Esophagus muscularis mucosa (tissue), 4 donors: Measurements from ENCODE around the gene UTF1. TPM values are rescaled to one million over a fixed set of nuclear protein-coding genes. Genes with fewer than 3 reads are reported as not detected.

Experiments used
- DNase-seq: peaks from one replicate; pipeline ENCODE4 v3.0.0-alpha.2; 2017; ENCODE audit errors: extremely low spot score
- H3K27ac ChIP-seq, 4 donors: fragments of 200-600 bp; sonication (generic); replicated peaks in 1 of 4; 1 replicate in 3 of 4; 2 replicates in 1 of 4; pipeline ENCODE4 v1.5.1; 2016 to 2019; ENCODE audit warnings: mild to moderate bottlenecking in 1 of 4
- H3K27me3 ChIP-seq, 4 donors: fragments of 200-600 bp; sonication (generic); one replicate each; pipeline versions ENCODE4 v1.5.1 to v1.6.0; 2016 to 2019
- H3K36me3 ChIP-seq, 4 donors: fragments of 200-600 bp; sonication (generic); one replicate each; pipeline ENCODE4 v1.5.1; 2016 to 2019
- H3K4me1 ChIP-seq, 4 donors: fragments of 200-600 bp; sonication (generic); one replicate each; pipeline ENCODE4 v1.5.1; 2016 to 2019
- H3K4me3 ChIP-seq, 4 donors: fragments of 200-600 bp; sonication (generic); 1 replicate in 2 of 4; 2 replicates in 2 of 4; pipeline ENCODE4 v1.5.1; 2016 to 2019; ENCODE audit warnings: mild to moderate bottlenecking in 4 of 4, moderate library complexity in 1 of 4
- H3K9me3 ChIP-seq, 4 donors: fragments of 200-600 bp; sonication (generic); 1 replicate in 3 of 4; 2 replicates in 1 of 4; pipeline ENCODE4 v1.5.1; 2016 to 2019
- EP300 ChIP-seq: sonication (generic); formaldehyde crosslinking; IDR thresholded peaks from one replicate; pipeline ENCODE4 v1.6.1; 2017; ENCODE audit warnings: antibody characterized with exemption
- POLR2A ChIP-seq: fragments of 450-650 bp; IDR thresholded peaks from one replicate; pipeline ENCODE4 v1.6.1; 2017; ENCODE audit warnings: antibody characterized with exemption, moderate library complexity, mild to moderate bottlenecking, low read depth
- POLR2AphosphoS5 ChIP-seq, 2 donors: sonication (generic); formaldehyde crosslinking; IDR thresholded peaks; one replicate each; pipeline ENCODE4 v1.6.1; 2017; ENCODE audit warnings: antibody characterized with exemption in 2 of 2
- WGBS: methylation state at CpG from one replicate; pipeline ENCODE4 v1.1.5; 2018; 5-methylcytosine and 5-hydroxymethylcytosine counted together
- intact Hi-C: fragments of 100-400 bp; cut with DNase I; formaldehyde crosslinking; loops from one replicate; pipeline ENCODE4 v1.15.1; 2023
- total RNA-seq, 4 donors: library from RNA; depleted of rRNA; stranded (reverse); fragments of >200 nt; gene quantifications; one replicate each; pipeline versions ENCODE4 v1.1.0 to v1.2.1, GENCODE V29; 2016
- TF ChIP-seq, protein P1 (sequence below), 3 experiments: fragments of 200-600 bp in 2 of 3; fragments of 450-650 bp in 1 of 3; sonication (generic) in 2 of 3; IDR thresholded peaks; one replicate each; pipeline ENCODE4 v1.5.1; 2017 to 2019; ENCODE audit warnings: antibody characterized with exemption in 3 of 3, mild to moderate bottlenecking in 2 of 3, moderate library complexity in 1 of 3

Gene UTF1
- total RNA-seq, 4 donors from 2014 or later, result not detected

DNA sequence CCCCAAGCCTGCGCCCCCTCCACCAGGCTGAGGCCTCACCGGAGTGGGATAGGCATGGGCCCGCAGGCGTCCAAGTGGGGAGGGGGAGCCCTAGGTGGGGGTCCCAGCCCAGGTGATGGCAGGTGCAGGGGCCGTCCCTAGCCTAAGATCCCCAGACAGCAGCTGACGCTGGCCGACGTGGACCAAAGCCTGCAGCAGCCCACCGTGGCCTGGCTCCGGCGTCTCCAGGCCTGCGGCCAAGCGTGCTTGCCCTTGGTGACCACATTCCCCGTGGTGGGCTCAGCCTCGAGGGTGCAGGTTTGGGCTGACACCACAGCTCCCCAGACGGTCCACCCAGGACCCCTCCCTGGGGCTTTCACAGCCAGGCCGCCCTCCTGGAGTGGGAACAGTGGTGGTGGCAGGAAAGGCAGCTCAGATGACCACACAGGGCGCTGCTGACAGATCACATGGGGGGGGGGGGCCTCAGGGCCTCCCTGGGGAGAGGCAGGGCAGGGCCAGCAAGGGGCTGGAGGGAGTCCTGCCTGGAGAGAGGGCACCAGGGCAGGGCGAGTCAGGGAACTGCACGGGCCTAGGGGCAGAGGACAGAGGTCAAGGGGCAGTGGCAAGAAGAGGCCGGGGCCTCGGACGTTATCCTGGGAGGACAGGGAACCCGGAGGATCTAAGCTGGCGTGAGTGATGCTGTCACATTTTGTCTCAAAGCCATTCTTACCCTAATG lies 47.4 kb downstream of the UTF1 start:
- Histone ChIP-seq H3K4me3 (no peak overlapping the region), H3K27me3 (peaks cover 0 to 42% (median 10%) of the 10 kb centered on the region in 4 donors), H3K9me3 (no peaks in the 10 kb centered on the region), H3K36me3 (peaks cover 20 to 47% (median 43%) of the 10 kb centered on the region in 4 donors), H3K27ac (no peak overlapping the region), H3K4me1 (peaks cover 6 to 26% (median 18%) of the 10 kb centered on the region in 4 donors)
- WGBS, result 60% methylated on average over 9 of the region's 25 CpGs
- intact Hi-C loops, result no loop called here
- TF ChIP-seq EP300 (no peak), POLR2A (no peak), POLR2AphosphoS5 (IDR thresholded peaks at IDR 0.05) (no peak)
- TF ChIP-seq, protein P1, sequence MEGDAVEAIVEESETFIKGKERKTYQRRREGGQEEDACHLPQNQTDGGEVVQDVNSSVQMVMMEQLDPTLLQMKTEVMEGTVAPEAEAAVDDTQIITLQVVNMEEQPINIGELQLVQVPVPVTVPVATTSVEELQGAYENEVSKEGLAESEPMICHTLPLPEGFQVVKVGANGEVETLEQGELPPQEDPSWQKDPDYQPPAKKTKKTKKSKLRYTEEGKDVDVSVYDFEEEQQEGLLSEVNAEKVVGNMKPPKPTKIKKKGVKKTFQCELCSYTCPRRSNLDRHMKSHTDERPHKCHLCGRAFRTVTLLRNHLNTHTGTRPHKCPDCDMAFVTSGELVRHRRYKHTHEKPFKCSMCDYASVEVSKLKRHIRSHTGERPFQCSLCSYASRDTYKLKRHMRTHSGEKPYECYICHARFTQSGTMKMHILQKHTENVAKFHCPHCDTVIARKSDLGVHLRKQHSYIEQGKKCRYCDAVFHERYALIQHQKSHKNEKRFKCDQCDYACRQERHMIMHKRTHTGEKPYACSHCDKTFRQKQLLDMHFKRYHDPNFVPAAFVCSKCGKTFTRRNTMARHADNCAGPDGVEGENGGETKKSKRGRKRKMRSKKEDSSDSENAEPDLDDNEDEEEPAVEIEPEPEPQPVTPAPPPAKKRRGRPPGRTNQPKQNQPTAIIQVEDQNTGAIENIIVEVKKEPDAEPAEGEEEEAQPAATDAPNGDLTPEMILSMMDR (IDR thresholded peaks at IDR 0.05), result no peak
- DNase-seq, result no peak

DNA sequence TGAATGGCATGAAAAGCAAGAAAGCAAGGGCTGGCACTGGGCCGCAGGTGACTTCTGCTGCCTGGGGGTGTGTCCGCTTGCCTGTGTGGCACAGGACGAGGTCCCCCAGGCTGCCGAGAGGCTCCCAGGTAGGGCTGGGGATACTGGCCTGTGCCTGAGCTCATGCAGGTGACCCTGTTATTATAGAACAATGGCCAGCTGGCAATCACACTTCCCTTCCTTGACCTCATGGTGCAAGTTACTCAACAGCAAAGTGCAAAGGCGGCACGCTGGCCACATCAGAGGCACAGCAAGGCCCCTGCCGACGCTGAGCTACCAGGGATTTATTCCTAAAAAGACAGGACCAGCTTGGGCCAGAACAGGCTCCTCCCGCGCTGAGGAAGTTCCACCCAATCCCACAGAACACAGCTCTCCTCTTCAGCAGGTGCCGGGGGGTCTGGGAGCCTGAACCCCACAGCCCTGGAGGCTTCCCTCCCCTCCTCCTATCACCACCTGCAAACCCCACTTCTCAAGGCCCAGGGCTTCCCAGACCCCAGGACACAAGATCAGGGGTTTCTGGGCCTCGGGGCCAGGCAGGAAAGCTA lies 48.1 kb downstream of the UTF1 start:
- 83% methylated on average over 7 of the region's 12 CpGs for WGBS
- H3K27me3 ChIP-seq, result peaks cover 0 to 42% (median 10%) of the 10 kb centered on the region in 4 donors
- H3K27ac ChIP-seq, result no peak overlapping the region
- intact Hi-C loops, result no loop called here
- H3K4me1 ChIP-seq, result peaks cover 6 to 26% (median 18%) of the 10 kb centered on the region in 4 donors
- no peak overlapping the region for H3K4me3 ChIP-seq
- peaks cover 27 to 50% (median 48%) of the 10 kb centered on the region in 4 donors for H3K36me3 ChIP-seq
- no peak for TF ChIP-seq EP300
- no peak for TF ChIP-seq POLR2AphosphoS5 (IDR thresholded peaks at IDR 0.05)
- no peak for TF ChIP-seq POLR2A
- TF ChIP-seq, protein P1 (IDR thresholded peaks at IDR 0.05), result no peak
- no peak for DNase-seq
- no peaks in the 10 kb centered on the region for H3K9me3 ChIP-seq

DNA sequence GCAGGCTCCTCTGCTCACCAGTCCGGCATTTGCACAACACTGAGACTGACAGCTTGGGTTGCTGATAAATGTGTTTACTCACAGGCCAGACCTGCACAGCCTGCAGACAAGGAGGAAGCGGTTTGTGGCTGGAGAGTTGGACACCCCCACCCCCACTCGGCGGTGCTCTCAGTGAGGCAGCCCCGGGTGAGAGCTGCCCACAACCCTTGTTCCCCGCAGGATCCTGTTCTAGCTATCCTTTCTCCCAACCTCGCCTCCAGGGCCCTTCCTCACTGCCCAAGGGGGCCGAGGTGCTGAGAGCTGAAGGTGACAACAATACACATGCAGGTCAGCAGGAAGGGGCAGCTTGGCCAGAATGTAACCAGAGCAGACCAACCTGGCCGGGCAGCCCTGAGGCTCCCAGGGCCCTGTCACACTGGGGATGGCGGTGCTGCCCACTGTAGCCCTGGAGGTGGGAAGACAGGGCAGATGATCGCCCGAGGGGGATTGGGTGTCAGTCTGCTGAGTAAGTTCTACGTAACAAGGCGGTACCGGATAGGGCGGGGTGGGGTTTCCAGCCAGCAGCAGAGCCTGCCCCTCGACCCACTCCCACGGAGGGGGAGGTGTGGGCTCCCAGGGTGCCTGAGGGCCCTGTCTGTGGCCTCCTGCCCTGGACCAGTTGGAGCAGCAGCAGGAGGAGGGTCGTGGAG lies 48.7 kb downstream of the UTF1 start:
- Histone ChIP-seq H3K4me1 (peaks cover 6 to 26% (median 18%) of the 10 kb centered on the region in 4 donors), H3K36me3 (peaks cover 32 to 56% (median 53%) of the 10 kb centered on the region in 4 donors), H3K9me3 (no peaks in the 10 kb centered on the region), H3K27ac (peak overlapping the region in 1 of 4 donors; percentile 14), H3K27me3 (peaks cover 0 to 41% (median 10%) of the 10 kb centered on the region in 4 donors), H3K4me3 (no peak overlapping the region)
- TF ChIP-seq, protein P1 (IDR thresholded peaks at IDR 0.05), result no peak
- TF ChIP-seq EP300, result no peak
- TF ChIP-seq POLR2AphosphoS5 (IDR thresholded peaks at IDR 0.05), result peak in 1 of 2 donors; percentile 10
- TF ChIP-seq POLR2A, result no peak
- intact Hi-C loops, result no loop called here
- WGBS, result 75% methylated on average over 14 of the region's 19 CpGs
- DNase-seq, result no peak

DNA sequence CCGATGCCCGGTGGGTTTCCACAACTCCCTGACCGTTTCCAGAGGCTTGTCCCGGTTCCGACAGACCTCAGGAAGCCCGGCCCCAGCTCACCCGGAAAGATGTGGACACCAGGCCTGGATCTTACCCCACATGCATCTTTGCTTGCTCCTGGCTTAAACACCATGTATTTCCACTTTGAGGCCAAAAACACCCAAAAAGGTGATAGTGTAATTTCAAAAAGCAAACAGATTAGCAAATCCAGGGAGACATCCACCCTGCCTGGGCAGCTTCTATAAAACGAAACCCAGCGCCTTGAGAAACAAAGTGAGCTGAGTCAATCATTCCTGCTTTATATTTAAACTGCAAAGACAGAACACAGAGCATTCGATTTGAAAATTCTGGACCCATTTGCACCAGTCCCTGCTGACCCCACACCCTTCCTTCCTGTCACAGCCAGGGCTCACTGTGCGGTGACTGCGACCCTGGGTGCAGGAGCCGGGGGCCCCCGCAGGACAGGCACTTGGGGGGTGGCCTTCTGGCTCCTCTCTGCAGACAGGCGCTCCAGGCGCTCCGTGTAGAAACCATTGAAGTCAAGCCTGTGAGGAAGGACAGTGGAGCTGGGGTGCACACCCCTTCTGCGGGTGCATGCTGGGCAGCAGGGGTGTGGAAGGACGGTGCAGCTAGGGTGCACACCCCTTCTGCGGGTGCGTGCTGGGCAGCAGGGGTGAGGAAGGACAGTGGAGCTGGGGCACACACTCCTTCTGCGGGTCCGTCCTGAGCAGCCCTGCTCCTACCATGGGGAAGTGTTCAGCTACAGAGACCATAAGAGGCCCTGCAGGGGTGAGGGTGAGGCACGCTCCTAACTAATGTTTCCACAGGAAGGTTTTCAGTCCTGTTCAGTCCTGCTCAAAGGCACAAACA lies 49.6 kb downstream of the UTF1 start:
- TF ChIP-seq POLR2A (no peak), EP300 (no peak), POLR2AphosphoS5 (IDR thresholded peaks at IDR 0.05) (no peak)
- TF ChIP-seq, protein P1 (IDR thresholded peaks at IDR 0.05), result no peak
- WGBS, result 74% methylated on average over 19 of the region's 24 CpGs
- no peak for DNase-seq
- intact Hi-C loops, result no loop called here
- Histone ChIP-seq H3K9me3 (no peaks in the 10 kb centered on the region), H3K4me3 (no peak overlapping the region), H3K27ac (peak overlapping the region in 1 of 4 donors; percentile 14), H3K36me3 (peaks cover 41 to 65% (median 61%) of the 10 kb centered on the region in 4 donors), H3K27me3 (peaks cover 0 to 33% (median 10%) of the 10 kb centered on the region in 4 donors), H3K4me1 (peaks cover 6 to 26% (median 18%) of the 10 kb centered on the region in 4 donors)
